ENCODE results near the gene FBXL7. TPM values are rescaled to one million over a fixed set of nuclear protein-coding genes. Genes with fewer than 3 reads are reported as not detected.

The FBXL7 gene
- total and polyA plus RNA-seq, 2 experiments from 2014 or later, result 4.5 to 15.2 TPM

- TF ChIP-seq ETS1 (IDR thresholded peaks at IDR 0.05) (no peak), ZNF331 (CRISPR knock-in tag; IDR thresholded peaks at IDR 0.05; ENCODE audit: low read depth) (no peak), CTCF (conservative IDR thresholded peaks at IDR 0.05; ENCODE audit: low read depth in 2 of 2) (no peak), REST (IDR thresholded peaks at IDR 0.05; ENCODE audit: unreplicated experiment) (no peak)
Measured at GRCh38 chr5:15528476-15528875, 28.5 kb downstream of the FBXL7 start (continued).

GRCh38 chr5:15529013-15529412 is 29.0 kb downstream of the FBXL7 start:
- H4K20me1 ChIP-seq (replicated peaks; ENCODE audit: insufficient read depth), result peaks cover 8% of the 10 kb centered on the region
- peaks cover 45% of the 10 kb centered on the region for H3K79me2 ChIP-seq (replicated peaks; ENCODE audit: insufficient read depth)
- no peak overlapping the region for H3K4me3 ChIP-seq
- H3K36me3 Mint-ChIP-seq (ENCODE audit: low read depth), result peaks cover 3% of the 10 kb centered on the region; the same call in 1 of the 3 replicates
- H2AFZ ChIP-seq, result no peak overlapping the region
- H3K9me3 Mint-ChIP-seq, result no peaks in the 10 kb centered on the region; the same call in 2 of the 3 replicates
- no peaks in the 10 kb centered on the region for H3K27me3 ChIP-seq (ENCODE audit: insufficient read depth)
- ATAC-seq, result no peak
- no peak for DNase-seq (ENCODE audit: low spot score)
- no peaks in the 10 kb centered on the region for H3F3A ChIP-seq (replicated peaks; ENCODE audit: low read depth)
- H3K27ac ChIP-seq (ENCODE audit: low read depth), result no peak overlapping the region
- H3K4me1 Mint-ChIP-seq, result peaks cover 5% of the 10 kb centered on the region
- no peak overlapping the region for H3K27ac Mint-ChIP-seq
- peaks cover 6% of the 10 kb centered on the region; the same call in 1 of the 2 replicates for H3K9me2 ChIP-seq (ENCODE audit: insufficient read depth)
- H3K4me2 ChIP-seq, result no peak overlapping the region
- peaks cover 3% of the 10 kb centered on the region for H3K27me3 Mint-ChIP-seq (ENCODE audit: insufficient read depth, low read depth, poor library complexity)
- H3K4me1 ChIP-seq (ENCODE audit: insufficient read depth), result no peaks in the 10 kb centered on the region
- no peaks in the 10 kb centered on the region for H3K36me3 ChIP-seq (ENCODE audit: insufficient read depth)
- H3K4me3 Mint-ChIP-seq, result no peak overlapping the region
- TF ChIP-seq ETS1 (IDR thresholded peaks at IDR 0.05) (no peak), EZH2 (IDR thresholded peaks at IDR 0.05; ENCODE audit: low read depth, unreplicated experiment) (no peak), NANOG (IDR thresholded peaks at IDR 0.05; ENCODE audit: borderline replicate concordance) (no peak), REST (IDR thresholded peaks at IDR 0.05; ENCODE audit: unreplicated experiment) (no peak)
